CD4-positive, alpha-beta T cell treated with Interleukin-15 for 1 hour (primary cell): ENCODE results near the gene CIBAR2.
A peak's percentile ranks its signal among the peaks of the same experiment; 100 is the strongest.

Experiments used
- DNase-seq: peaks from one replicate; pipeline ENCODE4 v3.0.0-alpha.2; 2020

The CIBAR2 gene

DNA sequence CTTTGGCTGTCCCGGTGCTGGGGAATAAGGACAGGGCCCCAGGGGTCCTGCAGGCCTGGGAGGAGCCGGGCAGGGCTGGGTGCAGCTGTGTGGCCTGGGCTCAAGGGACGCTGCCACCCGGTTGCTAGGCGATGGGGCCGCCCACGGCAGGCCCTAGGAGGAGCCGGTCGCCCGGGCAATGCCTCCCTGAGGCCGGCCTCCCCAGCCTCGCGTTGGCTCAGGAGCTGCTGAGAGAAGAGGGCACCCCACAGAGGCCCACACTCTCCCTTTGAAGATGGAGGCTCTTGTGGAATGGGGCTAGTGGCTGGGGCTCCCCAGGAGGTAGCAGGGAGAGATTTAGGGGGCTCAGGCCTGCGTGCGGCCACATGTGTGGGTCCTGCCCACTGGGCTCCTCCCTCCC is at the start of gene CIBAR2:
CIBAR2 (minus strand) TSS at position 109 of the 400 bp plus-strand sequence. CDS start 120 bp downstream, outside the sequence.
- DNase-seq, result no peak

DNA sequence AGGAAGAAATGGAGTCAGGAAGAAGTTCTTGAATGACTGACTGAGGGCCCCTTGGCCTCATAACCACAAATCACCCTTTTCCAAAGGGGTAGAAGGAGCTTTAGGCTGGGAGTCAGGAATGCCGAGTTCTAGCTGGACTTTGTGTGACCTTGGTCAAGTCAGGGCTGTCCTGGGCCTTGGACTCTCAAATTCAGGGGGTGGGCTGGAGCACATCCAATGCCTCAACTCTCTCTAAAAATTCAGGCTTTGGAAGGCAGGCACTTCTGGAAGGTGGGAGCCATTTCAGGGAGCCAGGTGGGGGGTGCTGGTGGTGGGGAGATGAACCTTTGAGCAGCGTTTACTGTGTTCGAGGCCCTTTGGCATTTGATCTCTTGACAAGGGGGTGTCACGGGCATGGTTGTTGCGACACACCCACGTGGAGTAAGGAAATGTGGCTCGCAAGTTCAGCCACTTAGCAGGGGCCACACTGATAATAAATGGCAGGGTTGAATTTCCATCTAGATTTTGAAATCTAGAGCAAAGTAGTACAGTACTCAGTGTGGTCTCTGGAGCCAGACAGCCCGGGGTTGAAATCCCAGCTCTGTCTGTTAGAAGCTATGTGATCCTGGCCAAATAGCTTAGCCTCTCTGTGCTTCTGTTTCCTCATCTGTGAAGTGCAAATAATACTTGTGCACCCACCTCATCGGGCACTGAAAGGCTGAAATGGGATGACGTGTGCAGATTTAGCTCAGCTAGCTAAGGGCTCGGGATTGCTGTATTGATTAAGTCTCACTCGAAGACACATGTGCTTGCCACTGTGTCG is 47.1 kb upstream of the CIBAR2 start:
- no peak for DNase-seq

DNA sequence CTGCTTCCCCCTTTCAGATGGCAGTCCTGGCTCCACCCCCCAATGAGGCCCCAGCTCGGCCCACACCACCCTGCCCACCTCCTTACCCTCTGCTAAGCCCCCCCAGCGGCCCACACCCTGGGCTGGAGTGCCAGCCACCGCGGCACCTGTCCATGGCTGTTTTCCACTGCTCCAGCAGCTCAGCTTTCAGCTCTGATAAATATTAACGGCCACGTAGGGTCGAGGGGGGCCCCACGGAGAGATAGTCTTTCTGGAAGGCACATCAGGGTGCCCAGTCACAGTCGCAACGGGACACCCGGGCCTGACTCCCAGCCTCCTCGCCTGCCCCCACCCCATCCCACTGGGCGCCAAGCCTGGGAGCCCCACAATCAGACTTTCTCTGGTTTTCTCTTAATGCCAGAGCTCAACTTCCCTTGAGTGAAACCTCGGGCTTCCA is 46.5 kb upstream of the CIBAR2 start:
- no peak for DNase-seq

DNA sequence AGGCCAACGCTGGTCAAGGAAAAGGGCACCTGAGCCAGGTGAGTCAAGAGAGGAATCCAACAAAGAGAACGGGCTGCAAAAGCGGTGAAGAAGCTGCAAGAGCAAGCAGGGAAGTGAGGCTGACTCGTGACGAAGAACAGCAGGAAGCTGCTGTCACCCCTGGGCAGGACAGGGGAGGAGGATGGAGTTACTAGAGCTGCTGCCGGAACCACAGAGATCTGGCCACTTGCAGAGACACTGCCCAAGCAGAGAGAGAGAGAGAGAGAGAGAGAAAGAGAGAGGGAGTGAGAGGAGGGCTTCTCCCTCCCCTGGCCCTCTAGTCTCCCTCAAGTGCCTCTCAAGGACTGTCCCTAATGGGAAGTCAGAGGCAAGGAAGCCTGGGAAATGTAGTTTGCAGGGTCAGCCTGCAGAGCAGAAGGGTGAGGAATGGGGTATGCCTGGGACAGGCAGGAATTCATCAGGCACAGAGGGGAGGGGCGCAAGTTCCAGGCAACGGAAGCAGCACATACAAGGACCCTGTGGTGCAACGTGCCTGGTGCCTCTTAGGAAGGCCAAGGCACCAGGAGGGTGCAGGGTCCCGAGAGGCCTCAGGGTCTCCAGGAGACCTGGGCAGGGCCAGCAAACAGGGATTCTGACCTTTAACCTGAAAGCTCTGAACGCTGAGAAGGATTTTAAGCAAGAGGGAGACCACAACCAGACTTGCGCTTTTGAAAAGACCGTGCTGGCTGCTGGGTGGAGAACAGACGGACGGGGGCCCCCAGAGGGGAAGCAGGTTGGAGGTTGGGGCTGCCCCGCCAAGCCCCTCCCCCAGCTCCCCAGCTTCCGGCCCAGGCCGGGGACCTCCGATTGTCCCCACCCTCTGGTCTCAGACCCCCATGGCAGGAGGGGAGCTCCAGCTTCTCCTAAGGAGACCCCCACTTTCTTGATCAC is 45.8 kb upstream of the CIBAR2 start:
- DNase-seq, result peak; percentile 24

GRCh38 chr16:85157372-85157771 is 45.1 kb upstream of the CIBAR2 start:
- no peak for DNase-seq

DNA sequence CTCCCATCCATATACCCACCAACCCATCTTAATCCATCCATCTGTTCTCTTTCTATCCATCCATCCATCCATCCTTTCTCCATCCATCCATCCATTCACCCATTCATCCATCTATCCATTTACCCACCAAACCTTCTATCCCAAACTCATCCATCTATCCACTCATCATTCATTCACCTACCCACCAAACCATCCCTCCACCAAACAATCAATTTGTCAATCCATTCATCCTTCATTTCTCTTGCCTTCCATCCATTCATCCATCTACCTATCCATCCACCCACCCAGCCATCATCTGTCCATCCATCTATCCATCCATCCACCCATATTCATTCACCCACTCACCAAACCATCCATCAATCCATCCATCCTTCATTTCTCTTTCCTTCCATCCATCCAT is 44.6 kb upstream of the CIBAR2 start:
- DNase-seq, result no peak

DNA sequence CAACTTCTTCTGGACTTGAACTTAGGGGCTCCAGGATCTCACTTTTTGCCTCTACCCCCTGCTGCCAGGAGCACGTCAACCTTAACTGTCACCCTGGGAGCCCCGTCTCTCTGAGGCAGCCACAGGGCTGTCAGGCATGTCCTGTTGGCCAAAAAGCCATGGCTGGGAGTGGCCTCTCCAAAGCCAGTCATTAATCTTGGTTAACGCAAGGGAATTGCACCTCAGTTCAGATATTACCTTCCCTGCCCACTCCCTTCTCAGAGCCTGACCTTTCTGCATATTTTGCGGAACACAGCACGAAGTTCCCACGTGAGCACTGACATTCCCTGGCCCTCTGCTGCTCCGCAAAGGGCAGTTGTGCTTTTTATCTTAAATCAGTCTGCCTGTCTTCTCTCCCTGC is 44.2 kb upstream of the CIBAR2 start:
- no peak for DNase-seq

DNA sequence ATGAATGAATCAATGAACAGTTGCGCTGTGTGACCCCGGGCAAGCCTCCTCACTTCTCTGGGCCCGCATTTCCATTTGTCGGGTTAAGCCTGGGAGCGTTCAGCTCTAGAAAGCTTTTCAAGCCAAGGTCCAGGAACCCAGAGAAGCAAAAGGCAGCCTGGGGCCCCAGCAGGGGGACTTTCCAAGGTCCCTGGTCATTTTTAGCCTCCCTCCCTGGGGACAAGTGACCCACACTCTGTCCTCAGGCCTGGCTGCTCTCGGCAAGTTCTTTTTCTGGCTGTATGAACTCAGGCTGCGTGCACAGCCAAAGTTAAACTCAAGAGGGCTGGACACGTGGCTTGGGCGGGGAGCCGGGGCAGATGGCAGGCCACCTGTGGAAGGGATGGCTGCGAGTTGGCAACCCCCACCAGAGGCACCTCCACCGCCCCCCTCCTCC is 41.4 kb upstream of the CIBAR2 start:
- no peak for DNase-seq

GRCh38 chr16:85153046-85153445 is 40.8 kb upstream of the CIBAR2 start:
- DNase-seq, result no peak

DNA sequence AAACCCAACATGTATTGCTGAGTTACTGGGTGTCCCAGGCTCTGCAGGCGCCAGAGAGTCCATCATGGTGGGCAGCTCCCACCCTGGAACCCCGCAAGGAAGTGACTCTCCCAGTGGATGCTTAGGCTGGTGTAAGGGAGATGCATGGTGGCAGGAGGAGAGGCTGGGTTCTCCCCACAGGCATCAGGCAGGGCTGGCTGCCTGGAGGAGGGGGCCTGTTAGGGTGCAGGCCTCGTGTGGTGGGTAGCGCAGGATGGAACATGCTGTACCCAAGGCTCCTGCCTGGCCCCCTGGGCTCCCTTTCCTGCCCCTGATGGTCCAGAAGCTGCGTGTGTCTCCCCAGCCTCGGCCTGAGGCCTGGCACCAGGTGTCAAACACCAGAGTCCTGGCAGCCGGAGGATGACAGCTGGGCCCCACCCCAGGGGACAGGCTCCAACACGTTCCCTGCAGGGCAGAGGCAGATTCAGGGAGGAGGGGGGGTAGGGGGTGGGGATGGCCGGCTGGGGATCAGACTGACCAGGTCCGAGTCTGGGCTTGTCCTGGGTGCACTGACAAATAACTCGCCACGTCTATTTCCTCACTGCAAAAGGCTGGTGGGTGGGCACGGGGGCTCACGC is 40.2 kb upstream of the CIBAR2 start:
- no peak for DNase-seq

- no peak for DNase-seq
Measured at GRCh38 chr16:85151603-85152413, 39.5 kb upstream of the CIBAR2 start.

- DNase-seq, result no peak
Measured at GRCh38 chr16:85151079-85151602, 38.9 kb upstream of the CIBAR2 start.

- DNase-seq, result no peak
Measured at GRCh38 chr16:85150331-85150940, 38.2 kb upstream of the CIBAR2 start.

DNA sequence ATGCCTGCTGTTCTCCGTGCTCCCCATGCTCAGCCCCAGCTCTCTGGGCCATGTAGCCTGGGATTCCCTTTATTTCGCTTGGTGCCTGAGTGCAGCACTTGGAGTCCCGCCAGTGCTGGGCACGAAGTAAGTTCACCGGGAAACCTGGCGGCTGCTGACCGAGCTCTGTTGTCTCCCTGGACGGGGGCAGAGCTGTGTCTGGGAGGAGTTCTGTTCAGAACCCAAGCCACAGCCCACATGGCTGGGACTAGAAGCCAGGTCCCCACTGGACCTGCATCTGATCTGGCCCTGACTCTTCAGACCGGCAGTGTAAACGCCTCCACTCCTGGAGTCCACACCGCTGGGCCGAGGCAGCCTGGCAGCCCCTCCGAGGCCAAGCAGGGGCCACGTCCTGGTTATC is 37.5 kb upstream of the CIBAR2 start:
- no peak for DNase-seq

GRCh38 chr16:85148931-85149330 is 36.7 kb upstream of the CIBAR2 start:
- no peak for DNase-seq

GRCh38 chr16:85146922-85147651 is 34.8 kb upstream of the CIBAR2 start:
- DNase-seq, result no peak

DNA sequence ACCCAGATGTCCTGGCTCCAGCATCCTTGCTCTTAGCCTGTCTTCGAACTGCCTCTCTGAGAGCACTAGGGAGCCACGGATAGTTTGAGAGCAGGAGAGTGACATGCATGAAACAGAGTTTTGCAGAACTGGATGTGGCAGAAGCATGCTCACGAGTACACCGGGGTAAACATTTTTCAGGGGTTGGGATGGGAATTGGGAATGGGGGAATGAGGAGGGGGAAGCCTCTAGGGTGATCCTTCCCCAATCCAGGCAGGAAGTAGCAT is 34.2 kb upstream of the CIBAR2 start:
- DNase-seq, result no peak

GRCh38 chr16:85145734-85146531 is 33.7 kb upstream of the CIBAR2 start:
- DNase-seq, result no peak

GRCh38 chr16:85145188-85145587 is 32.9 kb upstream of the CIBAR2 start:
- DNase-seq, result no peak
